HEK293 (cell line): ENCODE results near the gene TAS2R60.

Experiments
- CTCF ChIA-PET: fragments of 350-600 bp; formaldehyde crosslinking; extraction: SDS; loops from one replicate; lab custom pipeline; 2021; ENCODE audit warnings: antibody characterized with exemption; lab: Yijun Ruan, JAX
- POLR2A ChIA-PET: fragments of 300-600 bp; formaldehyde crosslinking; extraction: SDS; loops from one replicate; lab custom pipeline; 2020; ENCODE audit warnings: antibody characterized with exemption, inconsistent platforms; lab: Yijun Ruan, JAX
- H3K27ac ChIP-seq: fragments of 200-500 bp; sonication (Bioruptor generic); 2 replicates; pipeline ENCODE4 v1.5.1; 2014; ENCODE audit warnings: low read depth, low read length, control low read depth, inconsistent platforms; ENCODE audit errors: extremely low read depth
- H3K36me3 ChIP-seq, 2 experiments: fragments of 200-500 bp in 1 of 2; sonication (Bioruptor generic) in 1 of 2; 1 replicate in 1 of 2; 2 replicates in 1 of 2; pipeline ENCODE4 v1.5.1; 2014 to 2017; ENCODE audit warnings: inconsistent platforms in 2 of 2, low read length in 2 of 2; ENCODE audit not compliant: control insufficient read depth in 2 of 2, insufficient read depth in 1 of 2
- H3K4me1 ChIP-seq: fragments of 200-500 bp; sonication (Bioruptor generic); 2 replicates; pipeline ENCODE4 v1.5.1; 2014; ENCODE audit warnings: mild to moderate bottlenecking, low read length, inconsistent platforms; ENCODE audit not compliant: control insufficient read depth, insufficient read depth
- H3K4me3 ChIP-seq: 2 replicates; pipeline ENCODE4 v1.5.1; 2011; ENCODE audit warnings: low read depth, mild to moderate bottlenecking, control low read depth, low read length, moderate library complexity
- H3K9me3 ChIP-seq: fragments of 200-500 bp; sonication (Bioruptor generic); 2 replicates; pipeline ENCODE4 v1.5.1; 2014; ENCODE audit warnings: low read depth, low read length, inconsistent platforms; ENCODE audit not compliant: control insufficient read depth, insufficient read depth
- BCL6B ChIP-seq: fragments of 450-650 bp; formaldehyde crosslinking; IDR thresholded peaks from 2 replicates; pipeline ENCODE4 v1.5.1; 2017; ENCODE audit warnings: missing biosample characterization, missing genetic modification characterization
- GFI1B ChIP-seq: fragments of 450-650 bp; formaldehyde crosslinking; IDR thresholded peaks from 2 replicates; pipeline ENCODE4 v1.5.1; 2016; ENCODE audit warnings: missing biosample characterization, missing genetic modification characterization
- GLIS1 ChIP-seq: fragments of 450-650 bp; formaldehyde crosslinking; IDR thresholded peaks from 2 replicates; pipeline ENCODE4 v1.5.1; 2016; ENCODE audit warnings: missing biosample characterization, missing genetic modification characterization
- IKZF3 ChIP-seq: fragments of 450-650 bp; IDR thresholded peaks from 2 replicates; pipeline ENCODE4 v1.5.0; 2018; ENCODE audit warnings: missing biosample characterization, mild to moderate bottlenecking, missing genetic modification characterization, moderate library complexity
- MYNN ChIP-seq: fragments of 450-650 bp; formaldehyde crosslinking; IDR thresholded peaks from 2 replicates; pipeline ENCODE4 v1.5.1; 2016; ENCODE audit warnings: missing biosample characterization, missing genetic modification characterization, borderline replicate concordance
- PRDM4 ChIP-seq: fragments of 450-650 bp; formaldehyde crosslinking; IDR thresholded peaks from 2 replicates; pipeline ENCODE4 v1.5.1; 2017; ENCODE audit warnings: missing biosample characterization, missing genetic modification characterization
- SETDB1 ChIP-seq: IDR thresholded peaks from one replicate; pipeline ENCODE4 v1.6.1; 2017; ENCODE audit warnings: mild to moderate bottlenecking, low read length, moderate library complexity, mixed read lengths; ENCODE audit not compliant: insufficient read length
- TSHZ1 ChIP-seq: fragments of 450-650 bp; formaldehyde crosslinking; IDR thresholded peaks from 2 replicates; pipeline ENCODE4 v1.5.1; 2016; ENCODE audit warnings: missing biosample characterization, missing genetic modification characterization, borderline replicate concordance
- ZBTB26 ChIP-seq: fragments of 450-650 bp; formaldehyde crosslinking; optimal IDR thresholded peaks from 2 replicates; pipeline ENCODE3; 2016; ENCODE audit warnings: missing biosample characterization, mild to moderate bottlenecking, missing genetic modification characterization
- ZNF174 ChIP-seq: fragments of 450-650 bp; formaldehyde crosslinking; IDR thresholded peaks from 2 replicates; pipeline ENCODE4 v1.5.0; 2017; ENCODE audit warnings: missing biosample characterization, mild to moderate bottlenecking, missing genetic modification characterization
- ZNF184 ChIP-seq: fragments of 450-650 bp; IDR thresholded peaks from 2 replicates; pipeline ENCODE4 v1.5.1; 2018; ENCODE audit warnings: missing biosample characterization, mild to moderate bottlenecking, missing genetic modification characterization
- ZNF239 ChIP-seq: fragments of 450-650 bp; formaldehyde crosslinking; IDR thresholded peaks from 2 replicates; pipeline ENCODE4 v1.5.1; 2016; ENCODE audit warnings: missing biosample characterization, missing genetic modification characterization
- ZNF404 ChIP-seq: fragments of 450-650 bp; formaldehyde crosslinking; IDR thresholded peaks from 2 replicates; pipeline ENCODE4 v1.5.1; 2017; ENCODE audit warnings: missing biosample characterization, missing genetic modification characterization
- ZNF529 ChIP-seq: fragments of 450-650 bp; formaldehyde crosslinking; IDR thresholded peaks from 2 replicates; pipeline ENCODE4 v1.5.1; 2017; ENCODE audit warnings: missing genetic modification characterization, missing biosample characterization; ENCODE audit not compliant: insufficient replicate concordance
- ZNF626 ChIP-seq: fragments of 450-650 bp; sonication (Bioruptor Pico); formaldehyde crosslinking; IDR thresholded peaks from 2 replicates; pipeline ENCODE4 v1.5.1; 2018; ENCODE audit warnings: missing biosample characterization, missing genetic modification characterization, inconsistent platforms
- ZNF777 ChIP-seq: fragments of 450-650 bp; formaldehyde crosslinking; IDR thresholded peaks from 2 replicates; pipeline ENCODE4 v1.5.1; 2017; ENCODE audit warnings: missing biosample characterization, missing genetic modification characterization, borderline replicate concordance
- ZSCAN5A ChIP-seq: fragments of 450-650 bp; formaldehyde crosslinking; IDR thresholded peaks from 2 replicates; pipeline ENCODE4 v1.5.1; 2016; ENCODE audit warnings: missing biosample characterization, missing genetic modification characterization

Gene TAS2R60

GRCh38 chr7:143406002-143406357 lies 37.3 kb upstream of the TAS2R60 start:
- no peaks in the 10 kb centered on the region for H3K9me3 ChIP-seq
- TF ChIP-seq ZNF239 (tag by site-specific recombination) (no peak), BCL6B (tag by site-specific recombination) (no peak), ZNF184 (tag by site-specific recombination) (no peak), IKZF3 (tag by site-specific recombination) (no peak), SETDB1 (no peak), ZNF174 (no peak), ZNF777 (tag by site-specific recombination) (no peak), PRDM4 (no peak), GLIS1 (tag by site-specific recombination) (no peak)
- H3K4me3 ChIP-seq = no peak overlapping the region
- CTCF ChIA-PET = interaction anchor here (0.6 to 3.6 kb wide), 4 partner anchors 10 to 1452 kb away, joined by 3 to 20 read pairs (median 6); no protein-coding TSS in a partner anchor
- POLR2A ChIA-PET = interaction anchor here (1.0 kb wide), 1 partner anchor 26 kb away, joined by 3 read pairs; no protein-coding TSS in a partner anchor
- no peaks in the 10 kb centered on the region for H3K36me3 ChIP-seq
- no peak overlapping the region for H3K27ac ChIP-seq
- H3K4me1 ChIP-seq = peaks cover 2% of the 10 kb centered on the region; the same call in 1 of the 2 replicates

GRCh38 chr7:143407287-143408251 lies 35.7 kb upstream of the TAS2R60 start:
- CTCF ChIA-PET = interaction anchor here (0.5 to 3.6 kb wide), 5 partner anchors 9 to 116 kb away, joined by 3 to 20 read pairs (median 5); no protein-coding TSS in a partner anchor

More at GRCh38 chr7:143407287-143408251, 35.7 kb upstream of the TAS2R60 start:
- Histone ChIP-seq H3K4me3 (no peak overlapping the region), H3K4me1 (peaks cover 2% of the 10 kb centered on the region; the same call in 1 of the 2 replicates), H3K9me3 (no peaks in the 10 kb centered on the region), H3K36me3 (no peaks in the 10 kb centered on the region), H3K27ac (no peak overlapping the region)
- TF ChIP-seq TSHZ1 (tag by site-specific recombination) = no peak
- TF ChIP-seq ZNF626 (tag by site-specific recombination) = no peak
- TF ChIP-seq ZNF529 (tag by site-specific recombination) = no peak
- no peak for TF ChIP-seq ZBTB26 (tag by site-specific recombination)
- TF ChIP-seq PRDM4 = no peak
- TF ChIP-seq GFI1B = no peak
- TF ChIP-seq MYNN (tag by site-specific recombination) = no peak
- no peak for TF ChIP-seq ZSCAN5A
- no peak for TF ChIP-seq ZNF404 (tag by site-specific recombination)
- POLR2A ChIA-PET = interaction anchor here (0.7 to 2.7 kb wide), 4 partner anchors 9 to 26 kb away, joined by 3 to 10 read pairs (median 5); partner anchors contain the start of gene ZYX
